Lower leg skin (tissue), 4 donors: ENCODE measurements around the gene TMEM140. TPM values are rescaled to one million over a fixed set of nuclear protein-coding genes. Genes with fewer than 3 reads are reported as not detected.
"Not testable (repeated sequence)": the region's sequence is repeated elsewhere in the genome, so short reads cannot be mapped to it uniquely, and the experiment has no call there.

Experiments
- DNase-seq, 2 donors: peaks; one replicate each; pipeline ENCODE4 v3.0.0-alpha.2; 2019; ENCODE audit warnings: low spot score in 2 of 2
- H3K4me3 ChIP-seq: fragments of 200-600 bp; sonication (generic); 2 replicates; pipeline ENCODE4 v1.5.1; 2017; ENCODE audit warnings: mild to moderate bottlenecking, low read depth; ENCODE audit not compliant: poor library complexity, severe bottlenecking
- CTCF ChIP-seq, 3 donors: fragments of 450-650 bp; IDR thresholded peaks; one replicate each; pipeline ENCODE4 v1.5.1; 2016; ENCODE audit warnings: antibody characterized with exemption in 3 of 3, mild to moderate bottlenecking in 3 of 3, moderate library complexity in 2 of 3
- POLR2A ChIP-seq, 2 donors: fragments of 450-650 bp; IDR thresholded peaks; one replicate each; pipeline ENCODE4 v1.6.1; 2016 to 2017; ENCODE audit warnings: antibody characterized with exemption in 2 of 2, mild to moderate bottlenecking in 1 of 2, moderate library complexity in 1 of 2
- WGBS, 2 donors: methylation state at CpG; one replicate each; pipeline ENCODE4 v1.1.5; 2018; 5-methylcytosine and 5-hydroxymethylcytosine counted together
- intact Hi-C: fragments of 100-400 bp; cut with DNase I; formaldehyde crosslinking; loops from one replicate; pipeline ENCODE4 v1.15.0; 2023; ENCODE audit warnings: low total_unique reads
- total RNA-seq, 4 donors: library from RNA; depleted of rRNA; stranded (reverse); fragments of >200 nt; gene quantifications; one replicate each; pipeline ENCODE4 v1.1.0, GENCODE V29; 2016

The TMEM140 gene
- total RNA-seq, 4 donors from 2014 or later = 4.3 to 8.6 (median 7.9) TPM

- WGBS, 2 donors = 54 to 61% methylated on average over 2 of the region's 2 CpGs
- intact Hi-C loops = no loop called here
- no peak for DNase-seq
- TF ChIP-seq CTCF (IDR thresholded peaks at IDR 0.05) = no peak
- no peak for TF ChIP-seq POLR2A (IDR thresholded peaks at IDR 0.05)
- H3K4me3 ChIP-seq = no peak overlapping the region
Observed at GRCh38 chr7:135111379-135111778, 36.5 kb upstream of the TMEM140 start.

GRCh38 chr7:135114622-135115021 is 33.2 kb upstream of the TMEM140 start:
- H3K4me3 ChIP-seq = no peak overlapping the region
- no peak for DNase-seq
- intact Hi-C loops = no loop called here
- TF ChIP-seq POLR2A (IDR thresholded peaks at IDR 0.05) (no peak), CTCF (IDR thresholded peaks at IDR 0.05) (no peak)
- 91 to 93% methylated on average over 1 of the region's 1 CpG for WGBS, 2 donors

GRCh38 chr7:135117096-135117495 is 30.8 kb upstream of the TMEM140 start:
- WGBS, 2 donors = 93 to 94% methylated on average over 1 of the region's 1 CpG
- intact Hi-C loops = no loop called here
- H3K4me3 ChIP-seq = no peak overlapping the region
- no peak for TF ChIP-seq POLR2A (IDR thresholded peaks at IDR 0.05)
- DNase-seq = no peak

GRCh38 chr7:135121868-135122267 is 26.0 kb upstream of the TMEM140 start:
- 72 to 89% methylated on average over 6 of the region's 6 CpGs for WGBS, 2 donors
- TF ChIP-seq POLR2A (IDR thresholded peaks at IDR 0.05) = no peak
- TF ChIP-seq CTCF (IDR thresholded peaks at IDR 0.05) = no peak
- H3K4me3 ChIP-seq = no peak overlapping the region
- intact Hi-C loops = no loop called here
- no peak for DNase-seq

- DNase-seq, intact Hi-C loops, H3K4me3 ChIP-seq: not testable (repeated sequence)
- 83 to 85% methylated on average over 3 of the region's 3 CpGs for WGBS, 2 donors
Observed at GRCh38 chr7:135124631-135125030, 23.2 kb upstream of the TMEM140 start.

GRCh38 chr7:135128931-135129330 is 18.9 kb upstream of the TMEM140 start:
- WGBS, 2 donors = 86% methylated on average over 1 of the region's 1 CpG
- TF ChIP-seq POLR2A (IDR thresholded peaks at IDR 0.05) = no peak
- no peak for TF ChIP-seq CTCF (IDR thresholded peaks at IDR 0.05)
- H3K4me3 ChIP-seq = no peak overlapping the region
- DNase-seq = no peak
- intact Hi-C loops = no loop called here

- DNase-seq = no peak
- intact Hi-C loops = no loop called here
- no peak overlapping the region for H3K4me3 ChIP-seq
- no peak for TF ChIP-seq CTCF (IDR thresholded peaks at IDR 0.05)
- no peak for TF ChIP-seq POLR2A (IDR thresholded peaks at IDR 0.05)
Observed at GRCh38 chr7:135129579-135129978, 18.3 kb upstream of the TMEM140 start.
